ENCODE results near the gene SLAIN2.
"Not testable (repeated sequence)": the region's sequence is repeated elsewhere in the genome, so short reads cannot be mapped to it uniquely, and the experiment has no call there.

SLAIN2 gene

GRCh38 chr4:48440914-48441313, 99.6 kb downstream of the SLAIN2 start:
- not testable (repeated sequence) for DNase-seq (ENCODE audit: low spot score)

- peak; percentile 15 for DNase-seq (ENCODE audit: low spot score)
These were observed 104.4 kb downstream of the SLAIN2 start for GRCh38 chr4:48445704-48446103.

DNA sequence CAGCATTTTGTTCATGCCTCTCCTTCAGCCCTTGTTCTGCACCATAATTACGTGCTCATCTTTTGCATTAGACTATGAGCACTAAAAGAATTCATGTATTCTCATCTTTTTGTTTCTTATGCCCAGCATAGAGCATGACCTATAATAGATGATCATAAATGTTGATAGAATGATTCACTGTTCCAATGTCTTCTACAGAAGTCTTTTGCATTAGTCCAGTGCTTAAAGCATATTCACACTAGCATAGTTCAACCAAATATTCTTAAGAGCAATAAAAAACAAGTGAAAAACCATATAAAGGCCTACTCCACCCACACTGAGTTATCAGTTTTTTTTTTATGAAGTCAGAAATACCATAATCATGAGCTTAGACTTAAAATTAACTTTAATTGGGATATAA, 105.3 kb downstream of the SLAIN2 start:
- DNase-seq (ENCODE audit: low spot score), result no peak

DNA sequence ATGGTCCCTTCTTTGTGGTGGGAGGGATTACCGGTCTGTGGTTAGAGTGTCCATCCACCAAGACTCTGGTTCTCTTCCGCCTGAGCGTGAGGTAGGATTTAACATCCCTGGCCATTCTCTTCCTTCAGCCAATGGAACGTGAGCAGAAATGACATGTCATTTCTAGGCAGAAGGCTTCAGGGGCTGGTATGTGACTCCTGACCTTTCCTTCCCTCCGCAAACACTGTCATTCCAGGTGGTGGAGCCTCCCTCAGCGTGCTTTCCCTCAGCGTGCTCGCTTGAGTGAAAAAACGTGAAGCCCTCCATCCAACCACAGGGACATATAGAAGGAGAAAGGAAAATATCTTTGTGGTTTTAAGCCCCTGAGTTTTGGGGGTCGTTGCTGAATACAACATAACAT, 107.8 kb downstream of the SLAIN2 start:
- no peak for DNase-seq (ENCODE audit: low spot score)

GRCh38 chr4:48450740-48451139, 109.4 kb downstream of the SLAIN2 start:
- DNase-seq (ENCODE audit: low spot score), result no peak

- not testable (repeated sequence) for DNase-seq (ENCODE audit: low spot score)
These were observed 110.3 kb downstream of the SLAIN2 start for GRCh38 chr4:48451656-48452055.

- no peak for DNase-seq (ENCODE audit: low spot score)
These were observed 113.3 kb downstream of the SLAIN2 start for GRCh38 chr4:48454591-48454990.

- no peak for DNase-seq (ENCODE audit: low spot score)
These were observed 119.7 kb downstream of the SLAIN2 start for GRCh38 chr4:48461000-48461399.

- no peak for DNase-seq (ENCODE audit: low spot score)
These were observed 121.0 kb downstream of the SLAIN2 start for GRCh38 chr4:48462363-48462762.

DNA sequence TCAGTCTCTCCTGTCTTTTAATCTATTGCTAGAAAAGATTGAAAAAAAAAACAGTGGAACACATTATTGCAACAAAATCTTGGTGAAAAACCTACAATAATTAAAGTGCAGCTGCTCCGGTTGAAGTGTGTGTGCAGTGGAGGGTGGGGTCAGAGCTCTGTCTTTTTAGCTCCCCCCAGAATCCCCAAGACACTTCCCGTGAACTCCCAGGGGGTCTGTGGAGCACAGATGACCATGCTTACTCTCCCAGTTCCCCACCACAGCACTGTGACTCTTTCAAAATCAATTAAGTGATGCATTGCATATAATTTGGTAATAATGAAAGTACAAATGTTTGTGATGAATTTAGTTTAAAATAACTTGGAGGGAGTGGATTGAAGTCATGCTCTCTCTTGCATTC, 126.1 kb downstream of the SLAIN2 start:
- DNase-seq (ENCODE audit: low spot score), result no peak

GRCh38 chr4:48467891-48468290, 126.6 kb downstream of the SLAIN2 start:
- no peak for DNase-seq (ENCODE audit: low spot score)

DNA sequence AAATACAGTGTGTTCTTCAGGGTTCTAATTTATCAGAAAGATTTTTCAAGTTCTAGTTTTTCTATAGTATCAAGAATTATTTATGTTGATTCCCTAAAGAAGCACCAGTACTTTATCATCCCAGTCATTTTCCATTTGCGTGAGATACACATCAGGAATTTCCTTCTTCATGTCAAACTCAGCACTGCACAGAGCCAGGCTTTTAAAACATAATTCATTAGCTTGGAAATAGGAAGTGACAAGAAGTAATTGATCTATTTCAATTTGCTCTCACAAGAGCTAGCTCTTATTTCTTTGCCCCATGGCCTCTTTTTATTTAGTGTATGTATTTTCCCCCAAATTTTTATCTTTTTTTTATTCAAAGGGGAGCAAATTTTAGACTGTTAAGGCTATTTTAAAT, 128.8 kb downstream of the SLAIN2 start:
- no peak for DNase-seq (ENCODE audit: low spot score)

DNA sequence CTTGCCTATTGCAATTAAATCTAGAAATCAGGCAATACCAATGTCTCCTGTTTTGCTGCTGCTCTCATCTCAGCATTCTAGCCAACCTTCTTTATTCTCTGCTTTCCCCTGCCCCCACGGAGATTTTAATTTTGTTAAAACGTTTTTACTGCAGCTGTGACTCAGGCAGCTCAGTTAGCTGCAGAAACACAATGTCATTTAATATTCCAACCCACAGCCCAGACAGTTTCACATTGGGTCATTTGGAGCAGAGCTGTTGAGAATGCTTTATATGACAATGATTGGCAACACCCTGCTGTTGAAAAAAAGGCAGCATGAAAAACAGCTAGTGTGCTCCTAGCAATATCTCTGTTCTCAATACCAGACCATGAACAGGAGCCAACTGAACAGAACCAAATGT, 129.2 kb downstream of the SLAIN2 start:
- DNase-seq (ENCODE audit: low spot score), result peak; percentile 5

- no peak for DNase-seq (ENCODE audit: low spot score)
These were observed 131.5 kb downstream of the SLAIN2 start for GRCh38 chr4:48472794-48473193.

GRCh38 chr4:48475770-48476169, 134.4 kb downstream of the SLAIN2 start:
- no peak for DNase-seq (ENCODE audit: low spot score)
